Gastroesophageal sphincter (tissue), 4 donors: ENCODE measurements around the gene C1orf159. TPM values are rescaled to one million over a fixed set of nuclear protein-coding genes. Genes with fewer than 3 reads are reported as not detected.

ENCODE experiments used
- ATAC-seq: fragments of 150-250 bp; one replicate; pipeline ENCODE4 v1.9.1; 2016; ENCODE audit warnings: mild to moderate bottlenecking, moderate library complexity
- H3K27ac ChIP-seq, 4 donors: fragments of 200-600 bp; sonication (generic) in 3 of 4; 1 replicate in 3 of 4; 2 replicates in 1 of 4; pipeline ENCODE4 v1.5.1; 2016 to 2019
- H3K27me3 ChIP-seq: fragments of 200-600 bp; sonication (generic); one replicate; pipeline ENCODE4 v1.5.1; 2019
- H3K36me3 ChIP-seq, 2 donors: fragments of 200-600 bp; sonication (generic); one replicate each; pipeline ENCODE4 v1.5.1; 2019; ENCODE audit warnings: control low read depth in 1 of 2
- H3K4me1 ChIP-seq, 3 donors: fragments of 200-600 bp; sonication (generic); 1 replicate in 2 of 3; 2 replicates in 1 of 3; pipeline ENCODE4 v1.5.1; 2016 to 2019; ENCODE audit warnings: control low read depth in 2 of 3
- H3K4me3 ChIP-seq, 2 donors: fragments of 200-600 bp; sonication (generic); one replicate each; pipeline ENCODE4 v1.5.1; 2019; ENCODE audit warnings: mild to moderate bottlenecking in 1 of 2, moderate library complexity in 1 of 2
- H3K9me3 ChIP-seq, 3 donors: fragments of 200-600 bp; sonication (generic); one replicate each; pipeline ENCODE4 v1.5.1; 2017 to 2019; ENCODE audit warnings: control low read depth in 2 of 3
- EP300 ChIP-seq: sonication (generic); formaldehyde crosslinking; IDR thresholded peaks from one replicate; pipeline ENCODE4 v1.6.1; 2017; ENCODE audit warnings: antibody characterized with exemption, mild to moderate bottlenecking
- POLR2A ChIP-seq, 2 donors: fragments of 450-650 bp; IDR thresholded peaks; one replicate each; pipeline ENCODE4 v1.6.1; 2017; ENCODE audit warnings: antibody characterized with exemption in 2 of 2, mild to moderate bottlenecking in 2 of 2, moderate library complexity in 1 of 2
- POLR2AphosphoS5 ChIP-seq: sonication (generic); formaldehyde crosslinking; IDR thresholded peaks from one replicate; pipeline ENCODE4 v1.6.1; 2017; ENCODE audit warnings: antibody characterized with exemption
- WGBS, 2 donors: methylation state at CpG; one replicate each; pipeline ENCODE4 v1.1.5; 2018; ENCODE audit warnings: low coverage in 1 of 2; 5-methylcytosine and 5-hydroxymethylcytosine counted together
- total RNA-seq, 4 donors: library from RNA; depleted of rRNA; stranded (reverse); fragments of >200 nt; gene quantifications; one replicate each; pipeline ENCODE4 v1.1.0, GENCODE V29; 2016
- TF ChIP-seq, protein P1 (sequence below), 4 experiments: fragments of 200-600 bp in 2 of 4; fragments of 450-650 bp in 2 of 4; sonication (generic) in 1 of 4; IDR thresholded peaks; one replicate each; pipeline ENCODE4 v1.5.1; 2017 to 2019; ENCODE audit warnings: antibody characterized with exemption in 4 of 4, mild to moderate bottlenecking in 2 of 4, moderate library complexity in 2 of 4

The C1orf159 gene
- total RNA-seq, 4 donors from 2014 or later: 6.3 to 15.3 (median 9.9) TPM

DNA sequence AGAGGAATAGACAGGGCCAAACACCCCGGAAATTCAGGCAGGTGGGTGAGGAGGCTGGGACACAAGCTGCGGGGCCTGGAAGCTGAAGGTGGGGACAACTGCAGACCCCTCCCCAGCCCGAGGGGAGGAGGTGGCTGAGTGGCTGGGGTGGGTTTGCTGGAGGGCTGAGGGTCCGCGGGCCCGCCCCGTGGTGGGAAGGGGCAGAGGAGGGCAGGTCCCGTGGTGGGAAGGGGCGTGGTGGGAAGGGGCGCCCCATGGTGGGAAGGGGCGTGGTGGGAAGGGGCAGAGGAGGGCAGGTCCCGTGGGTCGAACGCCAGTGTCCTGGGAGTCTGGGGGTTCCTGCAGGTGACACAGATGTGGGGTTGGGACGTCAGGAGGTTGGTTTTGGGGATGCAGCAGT lies 33.5 kb upstream of the C1orf159 start:
- no peak for ATAC-seq
- Histone ChIP-seq H3K36me3 (no peaks in the 10 kb centered on the region), H3K27me3 (peaks cover 40% of the 10 kb centered on the region), H3K9me3 (no peaks in the 10 kb centered on the region), H3K27ac (no peak overlapping the region), H3K4me3 (no peak overlapping the region), H3K4me1 (no peaks in the 10 kb centered on the region)
- TF ChIP-seq POLR2AphosphoS5: no peak
- TF ChIP-seq, protein P1, sequence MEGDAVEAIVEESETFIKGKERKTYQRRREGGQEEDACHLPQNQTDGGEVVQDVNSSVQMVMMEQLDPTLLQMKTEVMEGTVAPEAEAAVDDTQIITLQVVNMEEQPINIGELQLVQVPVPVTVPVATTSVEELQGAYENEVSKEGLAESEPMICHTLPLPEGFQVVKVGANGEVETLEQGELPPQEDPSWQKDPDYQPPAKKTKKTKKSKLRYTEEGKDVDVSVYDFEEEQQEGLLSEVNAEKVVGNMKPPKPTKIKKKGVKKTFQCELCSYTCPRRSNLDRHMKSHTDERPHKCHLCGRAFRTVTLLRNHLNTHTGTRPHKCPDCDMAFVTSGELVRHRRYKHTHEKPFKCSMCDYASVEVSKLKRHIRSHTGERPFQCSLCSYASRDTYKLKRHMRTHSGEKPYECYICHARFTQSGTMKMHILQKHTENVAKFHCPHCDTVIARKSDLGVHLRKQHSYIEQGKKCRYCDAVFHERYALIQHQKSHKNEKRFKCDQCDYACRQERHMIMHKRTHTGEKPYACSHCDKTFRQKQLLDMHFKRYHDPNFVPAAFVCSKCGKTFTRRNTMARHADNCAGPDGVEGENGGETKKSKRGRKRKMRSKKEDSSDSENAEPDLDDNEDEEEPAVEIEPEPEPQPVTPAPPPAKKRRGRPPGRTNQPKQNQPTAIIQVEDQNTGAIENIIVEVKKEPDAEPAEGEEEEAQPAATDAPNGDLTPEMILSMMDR (IDR thresholded peaks at IDR 0.05): no peak
- no peak for TF ChIP-seq POLR2A (IDR thresholded peaks at IDR 0.05)
- no peak for TF ChIP-seq EP300
- 68% methylated on average over 4 of the region's 15 CpGs; no CpG with 5 or more reads in 1 of the 2 donors for WGBS, 2 donors

- ATAC-seq: no peak
- Histone ChIP-seq H3K36me3 (no peaks in the 10 kb centered on the region), H3K4me3 (no peak overlapping the region), H3K9me3 (no peaks in the 10 kb centered on the region), H3K4me1 (no peaks in the 10 kb centered on the region), H3K27ac (no peak overlapping the region), H3K27me3 (peaks cover 47% of the 10 kb centered on the region)
- 60 to 83% methylated on average over 2 to 13 of the region's 24 CpGs for WGBS, 2 donors
- TF ChIP-seq, protein P1 (IDR thresholded peaks at IDR 0.05): no peak
- TF ChIP-seq POLR2AphosphoS5 (no peak), POLR2A (IDR thresholded peaks at IDR 0.05) (no peak), EP300 (no peak)
Measured at GRCh38 chr1:1148569-1148968, 32.7 kb upstream of the C1orf159 start.

- no peak overlapping the region for H3K4me3 ChIP-seq
- H3K27ac ChIP-seq: no peak overlapping the region
- H3K27me3 ChIP-seq: peaks cover 52% of the 10 kb centered on the region
- H3K9me3 ChIP-seq: no peaks in the 10 kb centered on the region
- no peaks in the 10 kb centered on the region for H3K36me3 ChIP-seq
- 80 to 88% methylated on average over 7 to 11 of the region's 13 CpGs for WGBS, 2 donors
- ATAC-seq: no peak
- TF ChIP-seq EP300: no peak
- no peak for TF ChIP-seq POLR2A (IDR thresholded peaks at IDR 0.05)
- no peak for TF ChIP-seq POLR2AphosphoS5
- TF ChIP-seq, protein P1 (IDR thresholded peaks at IDR 0.05): no peak
- H3K4me1 ChIP-seq: no peaks in the 10 kb centered on the region
Measured at GRCh38 chr1:1148061-1148460, 32.2 kb upstream of the C1orf159 start.

GRCh38 chr1:1146596-1146995 lies 30.7 kb upstream of the C1orf159 start:
- no peak for ATAC-seq

GRCh38 chr1:1146026-1146425 lies 30.1 kb upstream of the C1orf159 start:
- no peaks in the 10 kb centered on the region for H3K9me3 ChIP-seq
- H3K4me1 ChIP-seq: no peaks in the 10 kb centered on the region
- TF ChIP-seq EP300: no peak
- no peak for TF ChIP-seq POLR2AphosphoS5
- TF ChIP-seq, protein P1 (IDR thresholded peaks at IDR 0.05): no peak
- no peak for TF ChIP-seq POLR2A (IDR thresholded peaks at IDR 0.05)
- ATAC-seq: no peak
- H3K36me3 ChIP-seq: no peaks in the 10 kb centered on the region
- H3K4me3 ChIP-seq: no peak overlapping the region
- H3K27ac ChIP-seq: no peak overlapping the region
- peaks cover 69% of the 10 kb centered on the region for H3K27me3 ChIP-seq
- no CpG with 5 or more reads among the region's 14 CpGs for WGBS, 2 donors

More at GRCh38 chr1:1146596-1146995, 30.7 kb upstream of the C1orf159 start:
- TF ChIP-seq EP300 (no peak), POLR2A (IDR thresholded peaks at IDR 0.05) (no peak), POLR2AphosphoS5 (no peak)
- TF ChIP-seq, protein P1 (IDR thresholded peaks at IDR 0.05): no peak
- no peak overlapping the region for H3K4me3 ChIP-seq
- no peaks in the 10 kb centered on the region for H3K4me1 ChIP-seq
- no peaks in the 10 kb centered on the region for H3K36me3 ChIP-seq
- no CpG with 5 or more reads among the region's 15 CpGs for WGBS, 2 donors
- no peak overlapping the region for H3K27ac ChIP-seq
- H3K9me3 ChIP-seq: no peaks in the 10 kb centered on the region
- H3K27me3 ChIP-seq: peaks cover 66% of the 10 kb centered on the region
